CD4-positive, alpha-beta T cell treated with Interleukin-17A for 4 hours (primary cell): ENCODE results near the gene POU2F1.
"Not testable (repeated sequence)": the region's sequence is repeated elsewhere in the genome, so short reads cannot be mapped to it uniquely, and the experiment has no call there.

ENCODE experiments used
- DNase-seq: peaks from one replicate; pipeline ENCODE4 v3.0.0-alpha.2; 2020; ENCODE audit warnings: mixed read lengths

POU2F1 gene

DNA sequence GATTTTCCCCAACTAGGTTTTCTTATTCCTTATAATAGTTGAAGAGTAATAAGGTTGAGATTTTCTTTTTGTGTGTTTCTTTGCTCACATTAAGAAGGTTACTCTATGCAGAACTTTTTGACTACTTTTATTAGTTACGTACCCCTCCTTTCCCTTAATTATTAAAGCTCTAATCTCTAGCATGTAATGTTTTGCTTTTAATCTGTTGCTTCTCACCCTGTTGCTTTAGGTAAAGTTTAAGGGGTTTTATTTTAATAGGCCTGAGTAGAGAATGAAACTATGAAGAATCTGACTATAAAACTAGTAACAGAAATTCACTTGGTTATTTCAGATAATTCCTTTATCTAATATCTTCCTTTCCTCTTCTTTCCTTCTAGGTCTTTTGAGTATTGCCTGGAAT lies 53.4 kb downstream of the POU2F1 start:
- DNase-seq, result no peak

DNA sequence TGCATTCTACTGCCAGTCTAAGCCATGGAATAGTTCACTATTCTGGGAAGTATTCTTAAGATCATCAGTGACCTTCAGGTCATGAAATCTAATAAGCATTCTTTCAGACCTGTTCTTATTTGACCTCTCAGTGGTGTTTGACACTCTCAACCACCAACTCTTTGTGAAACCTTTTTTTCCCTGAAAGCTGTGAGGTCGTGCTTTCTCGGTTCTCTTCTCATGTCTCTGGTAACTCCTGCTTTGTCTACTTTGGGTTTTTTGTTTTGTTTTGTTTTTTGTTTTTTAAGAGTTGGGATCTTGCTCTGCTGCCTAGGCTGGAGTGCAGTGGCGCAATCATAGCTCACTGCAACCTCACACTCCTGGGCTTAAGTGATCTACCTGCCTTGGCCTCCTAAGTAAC lies 56.3 kb downstream of the POU2F1 start:
- DNase-seq, result no peak

DNA sequence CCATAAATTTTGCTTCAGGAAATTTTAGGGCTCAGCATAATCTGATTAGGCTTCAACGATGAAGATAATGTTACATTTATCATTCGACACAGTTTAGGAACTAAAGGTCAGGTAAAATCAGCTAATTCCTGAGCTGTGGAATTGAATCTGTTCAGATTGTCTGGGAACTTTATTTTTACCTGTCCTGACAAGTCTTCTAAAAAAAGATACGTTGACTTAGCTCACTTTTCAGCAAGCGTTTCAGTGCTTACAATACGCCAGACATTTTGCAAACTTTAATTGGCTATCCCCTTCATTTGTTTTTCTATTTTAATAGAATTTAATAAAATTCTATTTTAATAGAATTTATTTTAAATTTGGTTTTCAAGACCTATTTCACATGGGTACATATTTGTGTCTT lies 57.8 kb downstream of the POU2F1 start:
- DNase-seq, result no peak

DNA sequence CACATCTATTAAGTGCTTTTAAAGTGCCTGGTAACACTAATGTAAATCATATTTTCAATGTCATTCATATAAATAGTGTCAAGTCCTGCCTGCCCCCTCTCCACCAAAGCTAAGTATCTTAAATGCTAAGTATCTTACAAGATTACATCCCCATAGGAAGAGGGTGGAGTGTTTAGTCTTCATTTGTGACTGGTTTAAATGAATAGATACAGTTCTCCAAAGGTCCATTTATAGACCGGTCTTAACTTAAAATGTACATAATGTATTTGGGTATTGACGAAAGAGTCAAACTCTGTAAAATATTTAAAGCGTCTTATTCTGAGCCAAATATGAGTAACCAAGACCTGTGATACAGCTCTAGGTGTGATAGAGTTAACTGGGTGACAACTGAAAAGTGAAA lies 60.2 kb downstream of the POU2F1 start:
- no peak for DNase-seq

DNA sequence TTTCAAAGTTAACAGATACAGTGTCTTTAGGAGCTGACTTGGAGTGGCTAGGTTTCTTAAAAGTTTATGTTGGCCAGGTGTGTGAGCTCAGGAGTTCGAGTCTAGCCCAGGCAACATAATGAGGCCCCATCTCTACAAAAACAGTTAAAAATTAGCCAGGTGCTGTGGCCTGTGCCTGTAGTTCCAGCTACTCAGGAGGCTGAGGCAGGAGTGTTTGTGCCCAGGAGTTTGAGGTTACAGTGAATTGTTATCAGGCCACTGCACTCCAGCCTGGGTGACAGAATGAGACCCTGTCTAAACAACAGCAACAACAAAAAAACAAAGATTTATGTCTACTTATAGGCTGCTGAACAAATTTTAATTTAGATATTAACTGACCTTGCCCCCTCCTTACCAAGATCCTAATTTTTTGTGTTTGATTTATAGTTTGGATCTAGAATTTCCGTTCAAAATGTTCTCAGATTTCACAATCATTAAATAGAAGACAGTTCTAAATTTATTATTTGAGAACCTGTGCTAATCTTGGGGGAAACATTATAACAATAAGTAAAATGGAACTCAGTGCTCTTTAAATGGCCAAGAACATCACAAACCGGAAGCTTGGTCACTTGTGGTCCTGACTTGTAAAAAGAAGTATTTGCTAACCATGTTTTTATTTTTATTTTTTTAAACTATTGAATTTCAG lies 67.8 kb downstream of the POU2F1 start:
- no peak for DNase-seq

DNA sequence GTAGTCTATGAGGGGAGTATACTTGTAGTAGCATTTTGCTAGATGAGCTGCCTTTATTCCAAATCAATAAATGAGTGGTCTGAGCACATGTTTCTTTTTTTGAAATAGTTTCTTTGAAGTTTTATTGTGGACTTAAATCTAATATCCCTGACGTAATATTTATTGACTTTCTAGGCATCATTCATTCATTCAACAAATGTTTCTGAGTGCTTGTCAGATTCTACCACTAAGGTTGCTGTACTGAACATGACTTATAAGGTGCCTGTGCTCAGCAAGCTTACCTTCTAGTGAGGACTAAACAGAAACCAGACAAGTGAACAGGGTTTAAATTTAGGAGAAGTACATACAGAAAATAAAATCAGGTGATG lies 68.4 kb downstream of the POU2F1 start:
- no peak for DNase-seq

DNA sequence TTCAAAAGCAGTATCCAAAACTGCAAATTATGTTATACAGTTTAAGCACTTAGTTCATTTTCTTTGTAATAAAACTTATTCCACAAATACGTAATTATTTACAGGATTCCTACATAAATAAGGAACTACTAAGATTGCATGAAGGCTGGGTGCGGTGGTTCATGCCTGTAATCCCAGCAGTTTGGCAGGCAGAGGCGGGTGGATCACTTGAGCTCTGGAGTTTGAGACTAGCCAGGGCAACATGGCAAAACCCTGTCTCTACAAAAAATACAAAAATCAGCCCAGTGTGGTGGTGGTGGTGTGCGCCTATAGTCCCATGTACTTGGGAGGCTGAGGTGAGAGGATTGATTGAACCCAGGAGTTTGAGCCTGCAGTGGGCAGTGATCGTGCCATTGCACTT lies 69.3 kb downstream of the POU2F1 start:
- no peak for DNase-seq

DNA sequence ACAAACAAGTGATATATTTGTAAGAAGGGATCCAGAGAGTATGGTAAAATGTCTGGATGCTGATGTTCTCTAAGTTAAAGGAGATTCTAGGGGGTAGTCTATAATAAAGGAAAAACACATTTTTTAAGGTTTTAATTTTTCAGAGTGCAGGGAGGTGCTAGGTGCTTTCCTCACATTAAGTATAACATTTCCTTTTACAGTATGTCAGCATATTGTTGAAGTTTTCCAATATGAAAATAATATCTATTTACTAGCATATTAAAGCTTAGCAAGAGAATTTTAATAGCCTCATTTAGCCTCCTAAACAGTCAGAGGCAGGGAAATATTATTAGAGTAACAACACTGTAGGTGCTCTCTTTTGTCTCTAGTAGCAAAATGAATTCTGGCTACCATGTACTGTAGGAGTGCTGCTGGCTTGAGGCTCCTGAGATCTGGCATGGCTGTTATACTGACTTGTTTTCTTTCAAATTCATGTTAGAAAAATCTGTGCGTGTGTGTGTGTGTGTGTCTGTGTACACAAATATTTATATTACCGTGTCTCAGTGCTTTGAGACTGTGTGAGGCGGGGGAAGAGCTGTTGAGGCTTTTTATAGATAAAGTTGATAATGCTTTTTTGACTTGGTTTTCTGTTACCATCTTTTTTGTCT lies 71.0 kb downstream of the POU2F1 start:
- no peak for DNase-seq

DNA sequence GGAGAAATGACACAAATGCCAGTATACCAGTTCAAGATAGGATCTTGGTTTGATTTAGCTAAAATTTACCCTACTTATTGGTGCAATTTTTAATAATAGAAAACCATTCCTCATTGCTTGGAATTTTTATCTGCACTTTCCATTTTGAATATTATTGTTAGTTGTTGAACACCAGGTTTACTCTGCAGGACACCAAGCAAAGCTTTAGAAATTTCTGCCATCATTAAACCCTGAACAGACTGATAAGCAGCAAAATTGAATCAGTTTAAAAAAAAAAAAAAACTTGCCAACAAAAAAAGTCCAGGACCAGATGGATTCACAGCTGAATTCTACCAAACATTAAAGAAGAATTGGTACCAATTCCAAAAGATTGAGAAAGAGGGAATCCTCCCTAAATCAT lies 71.5 kb downstream of the POU2F1 start:
- no peak for DNase-seq

DNA sequence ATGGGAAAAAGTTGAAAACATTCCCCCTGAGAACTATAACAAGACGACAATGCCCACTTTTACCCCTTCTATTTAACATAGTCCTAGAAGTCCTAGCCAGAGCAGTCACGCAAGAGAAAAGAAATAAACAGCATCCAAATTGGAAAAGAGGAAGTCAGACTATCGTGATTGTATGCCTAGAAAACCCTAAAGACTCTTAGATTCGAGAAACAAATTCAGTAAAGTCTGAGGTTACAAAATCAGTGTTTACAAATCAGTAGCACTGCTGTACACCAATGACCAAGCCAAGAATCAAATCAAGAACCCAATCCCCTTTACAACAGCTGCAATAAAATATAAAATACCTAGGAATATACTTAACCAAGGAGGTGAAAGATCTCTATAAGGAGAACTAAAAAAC lies 72.4 kb downstream of the POU2F1 start:
- no peak for DNase-seq

DNA sequence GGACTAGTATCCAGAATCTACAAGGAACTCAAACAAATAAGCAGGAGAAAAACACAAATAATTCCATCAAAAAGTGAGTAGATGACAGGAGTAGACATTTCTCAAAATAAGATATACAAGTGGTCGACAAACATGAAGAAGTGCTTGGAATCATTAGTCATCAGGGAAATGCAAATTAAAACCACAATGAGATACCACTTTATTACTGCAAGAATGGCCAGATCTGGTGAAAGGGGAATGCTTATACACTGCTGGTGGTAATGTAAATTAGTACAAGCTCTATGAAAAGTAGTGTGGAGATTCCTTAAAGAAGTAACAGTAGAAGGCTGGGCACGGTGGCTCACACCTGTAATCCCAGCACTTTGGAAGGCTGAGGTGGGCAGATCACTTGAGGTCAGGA lies 73.8 kb downstream of the POU2F1 start:
- no peak for DNase-seq

DNA sequence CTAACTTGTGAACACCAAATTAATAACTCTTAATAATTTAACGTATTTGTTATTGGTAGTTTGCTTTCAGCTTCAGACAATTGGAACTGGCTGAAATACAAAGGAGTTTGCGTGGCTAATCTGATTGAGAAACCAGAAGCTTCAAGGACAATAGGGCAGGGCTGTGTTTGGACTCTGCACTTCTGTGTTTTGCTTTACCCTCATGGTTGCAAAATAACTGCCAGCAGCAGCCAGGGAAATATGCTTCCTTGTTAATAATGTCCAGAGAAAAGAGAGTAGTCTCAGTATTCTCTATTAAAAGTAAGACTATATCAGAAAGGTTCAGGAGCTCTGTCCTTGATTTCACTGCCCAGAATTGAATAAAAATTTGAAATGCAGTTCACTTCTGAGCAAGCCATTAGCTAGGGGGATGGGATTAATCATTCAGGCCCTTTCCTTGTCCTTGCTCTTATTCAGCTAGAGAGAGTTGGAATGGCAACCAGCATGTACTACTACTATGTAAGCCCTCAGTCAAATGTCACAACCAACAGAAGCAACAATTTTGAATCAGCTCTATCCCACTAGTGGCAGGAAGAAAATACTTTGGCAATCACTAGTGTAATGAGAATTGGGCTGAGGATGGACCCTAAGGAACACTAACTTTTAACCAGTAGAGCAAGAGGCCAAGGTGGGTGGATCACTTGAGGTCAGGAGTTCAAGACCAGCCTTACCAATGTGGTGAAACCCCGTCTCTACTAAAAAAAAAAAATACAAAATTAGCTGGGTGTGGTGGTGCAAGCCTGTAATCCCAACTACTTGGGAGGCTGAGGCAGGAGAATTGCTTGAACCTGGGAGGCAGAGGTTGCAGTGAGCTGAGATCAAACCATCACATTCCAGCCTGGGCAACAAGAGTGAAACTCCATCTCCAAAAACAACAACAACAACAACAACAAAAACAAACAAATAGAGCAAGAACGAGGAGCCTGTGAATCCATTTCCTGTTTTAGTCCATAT lies 76.8 kb downstream of the POU2F1 start:
- DNase-seq, result no peak

DNA sequence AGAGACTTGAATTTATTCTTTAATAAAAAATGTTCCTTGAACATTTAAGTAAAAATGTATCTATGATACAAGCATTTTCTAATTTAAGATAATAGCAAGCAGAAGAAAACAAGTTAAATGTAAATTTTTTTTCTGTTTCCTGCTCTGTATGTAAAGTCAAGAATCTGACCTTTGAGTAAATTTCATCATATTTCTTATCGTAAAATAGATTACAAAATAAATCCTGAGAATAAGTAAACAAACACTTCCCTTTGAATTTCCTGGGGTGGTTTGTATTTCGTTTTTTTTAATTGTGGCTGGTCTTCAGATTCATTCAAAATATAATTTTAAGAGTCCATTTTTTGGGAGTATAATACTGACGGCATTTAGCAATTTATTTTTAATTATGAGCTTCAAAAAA lies 77.6 kb downstream of the POU2F1 start:
- no peak for DNase-seq

DNA sequence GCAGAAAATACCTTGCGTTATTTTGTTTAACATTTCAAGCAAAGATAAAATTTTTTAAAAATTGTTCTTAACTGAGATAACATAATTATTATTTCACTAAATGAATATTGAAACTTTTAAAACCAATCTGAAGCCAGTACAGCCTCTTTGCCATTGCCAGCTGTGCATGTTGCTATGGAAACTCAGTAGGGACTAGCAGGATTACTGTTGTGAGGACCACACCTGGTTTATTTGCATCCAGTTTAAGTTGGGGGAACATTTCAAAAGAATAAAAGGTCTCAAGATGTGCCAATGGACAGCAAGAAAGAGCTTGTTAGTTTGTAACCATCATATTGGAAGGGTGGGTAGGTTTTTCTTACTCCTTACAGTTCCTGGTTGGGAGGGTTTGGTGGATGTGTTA lies 80.7 kb downstream of the POU2F1 start:
- no peak for DNase-seq

DNA sequence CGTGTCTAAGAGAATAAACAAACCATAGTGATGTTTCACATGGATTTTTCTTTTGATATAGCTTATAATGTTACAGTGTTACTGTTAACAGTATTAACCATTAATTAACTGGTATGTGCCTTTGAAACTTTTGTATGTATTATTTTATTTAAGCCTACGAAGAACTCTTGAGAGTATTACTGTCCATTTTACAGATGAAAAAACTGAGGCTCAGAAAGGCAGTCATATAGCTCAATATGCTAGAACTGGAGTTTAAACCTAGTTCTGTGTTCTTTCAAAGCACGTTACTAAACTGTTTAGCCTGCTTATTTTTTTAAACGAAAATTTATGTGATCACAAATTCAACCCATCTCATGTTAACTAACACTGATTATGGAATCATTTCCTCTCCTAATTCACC lies 83.5 kb downstream of the POU2F1 start:
- no peak for DNase-seq

DNA sequence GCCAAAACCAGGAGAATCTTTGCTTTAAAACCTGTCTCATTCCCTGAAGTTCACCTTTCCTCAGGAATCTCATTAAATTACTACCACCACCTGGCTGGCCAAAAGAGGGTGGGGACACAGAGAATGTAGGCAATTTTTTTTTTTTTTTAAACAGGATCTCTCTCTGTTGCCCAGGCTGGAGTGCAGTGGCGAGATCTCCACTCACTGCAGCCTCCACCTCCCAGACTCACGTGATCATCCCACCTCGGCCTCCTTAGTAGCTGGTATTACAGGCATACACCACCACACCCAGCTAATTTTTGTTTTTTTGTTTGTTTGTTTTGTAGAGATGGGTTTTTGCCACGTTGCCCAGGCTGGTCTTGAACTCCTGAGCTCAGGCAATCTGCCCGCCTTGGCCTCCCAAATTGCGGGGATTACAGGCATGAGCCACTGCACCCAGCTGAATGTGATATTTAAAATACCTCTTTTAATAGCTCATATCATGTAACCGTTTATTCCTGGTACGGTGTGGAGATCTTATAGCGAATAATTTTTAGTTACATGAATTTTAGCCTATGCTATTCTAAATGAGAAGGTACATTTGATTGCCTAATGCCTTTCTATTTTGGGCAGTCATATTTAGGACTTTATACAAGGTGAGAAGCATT lies 84.5 kb downstream of the POU2F1 start:
- no peak for DNase-seq

DNA sequence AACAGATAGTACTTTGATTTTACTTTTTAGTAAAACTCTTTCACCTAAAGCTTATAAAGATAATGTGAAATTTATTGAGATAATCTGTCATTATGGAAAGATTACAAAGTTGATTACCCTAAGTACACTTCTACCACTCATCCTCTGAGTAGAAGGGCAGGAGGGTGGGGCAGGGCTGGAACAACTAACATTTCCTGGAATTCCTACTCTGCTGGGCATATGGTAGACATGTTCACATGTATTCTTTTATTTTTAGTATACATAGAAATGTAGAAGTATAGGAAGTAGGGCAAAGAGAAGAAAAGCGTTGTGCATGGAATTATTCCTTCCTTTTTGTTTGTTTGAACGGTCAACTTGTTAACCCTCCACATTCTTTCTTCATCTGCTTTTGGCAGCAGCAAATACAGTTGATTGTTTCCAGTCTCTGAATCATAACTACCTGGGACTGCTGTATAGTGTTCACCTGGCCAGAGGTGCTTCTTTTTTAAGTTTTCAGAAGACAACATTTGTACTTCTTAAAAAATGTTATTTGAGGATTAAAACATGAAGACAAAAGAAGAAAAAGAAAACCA lies 85.1 kb downstream of the POU2F1 start:
- no peak for DNase-seq

DNA sequence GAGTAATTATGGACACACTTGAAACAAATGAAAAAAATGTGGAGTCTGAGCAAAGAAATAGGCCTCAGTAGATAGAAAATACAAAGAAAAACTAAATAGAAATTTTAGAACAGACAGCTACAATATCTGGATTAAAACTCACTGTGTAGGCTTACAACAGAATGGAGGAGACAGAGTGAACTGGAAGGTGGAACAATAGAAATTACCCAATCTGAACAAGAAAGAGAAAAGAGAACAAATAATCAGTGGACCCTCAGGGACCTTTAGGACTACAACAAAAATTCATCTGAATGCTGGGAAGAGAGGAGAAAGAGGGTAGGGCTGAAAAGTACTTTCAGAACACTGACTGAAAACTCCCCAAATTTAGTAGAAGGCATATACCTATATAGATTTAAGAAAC lies 90.0 kb downstream of the POU2F1 start:
- no peak for DNase-seq

DNA sequence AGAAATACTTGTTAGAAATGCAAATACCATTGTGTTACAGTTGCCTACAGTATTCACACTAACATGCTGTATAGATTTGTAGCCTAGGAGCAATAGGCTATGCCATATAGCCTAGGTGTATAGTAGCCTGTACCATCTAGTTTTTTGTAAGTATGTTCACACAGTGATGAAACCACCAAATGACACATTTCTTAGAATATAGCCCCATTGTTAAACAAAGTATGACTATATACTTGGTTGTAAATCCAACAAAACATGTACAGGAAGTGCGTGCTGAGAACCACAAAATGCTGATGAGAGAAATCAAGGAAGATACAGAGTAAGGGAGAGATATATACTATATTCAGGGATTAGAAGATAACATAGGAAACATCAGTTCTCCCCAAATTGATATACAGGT lies 92.2 kb downstream of the POU2F1 start:
- DNase-seq, result no peak

DNA sequence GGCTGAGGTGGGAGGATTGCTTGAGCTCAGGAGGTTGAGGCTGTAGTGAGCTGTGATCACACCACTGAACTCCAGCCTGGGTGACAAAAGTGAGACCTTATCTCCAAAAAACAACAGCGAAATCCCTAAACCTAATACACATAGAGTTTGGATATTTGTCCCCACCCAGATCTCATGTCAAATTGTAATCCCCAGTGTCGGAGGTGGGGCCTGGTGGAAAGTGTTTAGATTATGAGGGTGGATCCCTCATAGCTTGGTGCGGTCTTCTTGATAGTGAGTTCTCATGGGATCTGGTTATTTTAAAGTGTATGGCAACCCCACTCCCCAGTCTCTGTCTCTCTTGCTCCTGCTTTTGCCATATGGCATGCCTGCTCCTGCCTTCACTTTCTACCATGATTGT lies 94.0 kb downstream of the POU2F1 start:
- no peak for DNase-seq

DNA sequence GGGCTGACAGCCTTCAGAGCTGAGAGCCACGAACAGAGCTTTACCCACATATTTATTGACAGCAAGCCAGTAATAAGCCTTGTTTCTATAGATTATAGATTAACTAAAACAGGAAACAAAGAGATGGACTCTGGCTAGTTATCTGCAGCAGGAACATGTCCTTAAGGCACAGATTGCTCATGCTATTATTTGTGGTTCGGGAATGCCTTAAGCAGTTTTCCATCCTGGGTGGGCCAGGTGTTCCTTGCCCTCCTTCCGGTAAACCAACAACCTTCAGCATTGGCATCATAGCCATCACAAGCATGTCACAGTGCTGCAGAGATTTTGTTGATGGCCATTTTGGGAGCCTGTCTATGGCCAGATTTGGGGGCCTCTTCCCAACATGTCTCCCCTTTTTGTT lies 96.8 kb downstream of the POU2F1 start:
- no peak for DNase-seq

DNA sequence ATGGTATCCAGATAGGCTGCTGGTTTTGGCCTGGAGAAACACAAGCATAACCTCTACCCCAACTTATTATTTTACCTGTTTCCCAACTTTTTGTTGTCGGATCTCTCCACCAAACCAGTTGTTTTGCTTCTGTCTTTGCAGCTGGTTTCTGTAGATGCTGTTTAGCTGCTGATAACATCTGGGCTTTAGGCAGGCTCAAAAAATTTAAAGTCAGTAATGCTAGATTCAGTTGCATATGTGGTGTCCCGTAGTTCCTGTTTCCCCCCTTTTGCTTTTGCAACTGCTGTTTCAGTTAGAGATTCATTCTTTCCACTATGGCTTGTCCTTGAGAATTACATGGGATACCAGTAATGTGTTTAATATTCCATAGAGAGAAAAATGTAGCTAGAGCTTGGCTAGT lies 98.5 kb downstream of the POU2F1 start:
- not testable (repeated sequence) for DNase-seq

DNA sequence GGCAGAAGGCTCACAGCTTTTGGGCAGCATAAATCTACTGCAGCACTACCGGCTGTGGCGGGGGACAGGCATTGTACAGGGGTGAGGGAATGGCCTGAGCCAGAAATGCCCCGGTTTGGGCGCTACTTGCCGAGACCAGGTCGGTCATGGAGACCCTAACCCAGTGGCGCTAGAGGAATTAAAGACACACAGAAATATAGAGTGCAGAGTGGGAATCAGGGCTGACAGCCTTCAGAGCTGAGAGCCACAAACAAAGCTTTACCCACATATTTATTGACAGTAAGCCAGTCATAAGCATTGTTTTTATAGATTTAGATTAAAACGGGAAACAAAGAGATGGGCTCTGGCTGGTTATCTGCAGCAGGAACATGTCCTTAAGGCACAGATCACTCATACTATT lies 101.8 kb downstream of the POU2F1 start:
- no peak for DNase-seq
